HepG2 (cell line): ENCODE measurements around the gene EGR4. TPM values are rescaled to one million over a fixed set of nuclear protein-coding genes. Genes with fewer than 3 reads are reported as not detected.

Experiments
- DNMT1 ChIP-seq: sonication (generic); formaldehyde crosslinking; IDR thresholded peaks from 2 replicates; pipeline ENCODE4 v1.5.1; 2020; ENCODE audit warnings: mild to moderate bottlenecking, missing genetic modification reagents
- EP300 ChIP-seq, 3 experiments: sonication (generic) in 1 of 3; formaldehyde crosslinking in 1 of 3; IDR thresholded peaks; 2 replicates each; pipeline versions ENCODE4 v1.5.1 to v1.6.1; 2011 to 2020; ENCODE audit warnings: low read depth in 2 of 3, low read length in 2 of 3, borderline replicate concordance in 1 of 3, improper control_type of control experiment in 1 of 3, mild to moderate bottlenecking in 1 of 3, missing genetic modification reagents in 1 of 3, moderate library complexity in 1 of 3
- FLYWCH1 ChIP-seq: sonication (generic); formaldehyde crosslinking; IDR thresholded peaks from 2 replicates; pipeline ENCODE4 v1.8.1; 2023; ENCODE audit warnings: mild to moderate bottlenecking, missing genetic modification reagents
- KMT2A ChIP-seq: sonication (generic); formaldehyde crosslinking; IDR thresholded peaks from 2 replicates; pipeline ENCODE4 v1.4.0; 2020; ENCODE audit warnings: missing genetic modification reagents
- MAFK ChIP-seq, 2 experiments: IDR thresholded peaks in 1 of 2; conservative IDR thresholded peaks in 1 of 2; 2 replicates each; pipeline ENCODE4 v1.6.1; 2011; ENCODE audit warnings: improper control_type of control experiment in 2 of 2, low read length in 2 of 2
- MEIS1 ChIP-seq: sonication (generic); formaldehyde crosslinking; IDR thresholded peaks from 2 replicates; pipeline ENCODE4 v1.9.0; 2021; ENCODE audit warnings: mild to moderate bottlenecking, missing genetic modification reagents, moderate library complexity, borderline replicate concordance
- NRL ChIP-seq: sonication (generic); formaldehyde crosslinking; IDR thresholded peaks from 2 replicates; pipeline ENCODE4 v1.5.0; 2020; ENCODE audit warnings: missing genetic modification reagents, mild to moderate bottlenecking, moderate library complexity, borderline replicate concordance
- PHB2 ChIP-seq: fragments of 450-650 bp; IDR thresholded peaks from 2 replicates; pipeline ENCODE4 v1.6.1; 2018; ENCODE audit not compliant: partially characterized antibody
- PRDM15 ChIP-seq: sonication (generic); formaldehyde crosslinking; IDR thresholded peaks from 2 replicates; pipeline ENCODE4 v1.4.0; 2020; ENCODE audit warnings: missing genetic modification reagents
- SAP130 ChIP-seq: IDR thresholded peaks from 2 replicates; pipeline ENCODE4 v1.6.1; 2016; ENCODE audit warnings: low read depth
- SOX6 ChIP-seq, 2 experiments: fragments of 450-650 bp in 1 of 2; sonication (generic) in 1 of 2; formaldehyde crosslinking in 1 of 2; IDR thresholded peaks; 2 replicates each; pipeline versions ENCODE4 v1.4.0 to v1.6.1; 2017 to 2020; ENCODE audit warnings: antibody characterized with exemption in 1 of 2, mild to moderate bottlenecking in 1 of 2, missing genetic modification reagents in 1 of 2
- STAG1 ChIP-seq: sonication (generic); formaldehyde crosslinking; IDR thresholded peaks from 2 replicates; pipeline ENCODE4 v1.4.0; 2020; ENCODE audit warnings: missing genetic modification reagents
- ZBTB1 ChIP-seq: sonication (generic); formaldehyde crosslinking; IDR thresholded peaks from 2 replicates; pipeline ENCODE4 v1.4.0; 2020; ENCODE audit warnings: missing genetic modification reagents, borderline replicate concordance
- ZBTB49 ChIP-seq: sonication (generic); formaldehyde crosslinking; IDR thresholded peaks from 2 replicates; pipeline ENCODE4 v1.4.0; 2020; ENCODE audit warnings: missing genetic modification reagents, borderline replicate concordance
- ZFAT ChIP-seq: sonication (generic); formaldehyde crosslinking; conservative IDR thresholded peaks from 2 replicates; pipeline ENCODE4 v1.8.1; 2023; ENCODE audit warnings: missing genetic modification reagents, inconsistent platforms
- ZNF251 ChIP-seq: sonication (generic); formaldehyde crosslinking; IDR thresholded peaks from 2 replicates; pipeline ENCODE4 v1.9.0; 2021; ENCODE audit warnings: mild to moderate bottlenecking, missing genetic modification reagents
- ZNF253 ChIP-seq: sonication (generic); formaldehyde crosslinking; IDR thresholded peaks from 2 replicates; pipeline ENCODE4 v1.8.0; 2022; ENCODE audit warnings: mild to moderate bottlenecking, missing genetic modification reagents, borderline replicate concordance
- ZNF350 ChIP-seq: sonication (generic); formaldehyde crosslinking; IDR thresholded peaks from 2 replicates; pipeline ENCODE4 v1.4.0; 2020; ENCODE audit warnings: mild to moderate bottlenecking, low read depth, missing genetic modification reagents, borderline replicate concordance
- ZNF547 ChIP-seq: sonication (generic); formaldehyde crosslinking; IDR thresholded peaks from 2 replicates; pipeline ENCODE4 v1.5.1; 2020; ENCODE audit warnings: mild to moderate bottlenecking, missing genetic modification reagents
- ZNF703 ChIP-seq: sonication (generic); formaldehyde crosslinking; IDR thresholded peaks from 2 replicates; pipeline ENCODE4 v1.5.1; 2020; ENCODE audit warnings: missing genetic modification reagents, mild to moderate bottlenecking, moderate library complexity, borderline replicate concordance
- ZNF775 ChIP-seq: sonication (generic); formaldehyde crosslinking; IDR thresholded peaks from 2 replicates; pipeline ENCODE4 v1.4.0; 2020; ENCODE audit warnings: missing genetic modification reagents, mild to moderate bottlenecking, moderate library complexity, borderline replicate concordance
- ZNF816 ChIP-seq: sonication (generic); formaldehyde crosslinking; IDR thresholded peaks from 2 replicates; pipeline ENCODE4 v1.8.0; 2022; ENCODE audit warnings: missing genetic modification reagents, mild to moderate bottlenecking, borderline replicate concordance
- polyA plus RNA-seq, 8 experiments: library from polyadenylated mRNA; depleted of rRNA in 3 of 8; stranded (reverse) in 7 of 8; unstranded in 1 of 8; fragments of >200 nt; fragmentation: Illumina TruSeq in 4 of 8; extraction: Trizol in 4 of 8; gene quantifications; 2 replicates each; pipeline versions ENCODE4 v1.2.1 to v1.2.3, GENCODE V29; 2011 to 2016; ENCODE audit warnings: low read depth in 4 of 8, missing spikeins in 1 of 8, mixed read lengths in 1 of 8; ENCODE audit not compliant: insufficient read depth in 1 of 8
- total RNA-seq, 5 experiments: library from RNA; depleted of rRNA; stranded (reverse); fragments of >200 nt; fragmentation: Illumina TruSeq; extraction: Trizol; gene quantifications; 2 replicates each; pipeline ENCODE4 v1.2.3, GENCODE V29; 2016; ENCODE audit warnings: low read depth in 1 of 5

Gene EGR4
- total and polyA plus RNA-seq, 2 of the 13 experiments (the other 11 are each of a cell fraction or from before 2014, with no cell fraction given) = not detected

- TF ChIP-seq PRDM15 (CRISPR knock-in tag) (no peak), ZNF251 (CRISPR knock-in tag) (no peak), ZNF703 (CRISPR knock-in tag) (no peak), ZNF547 (0 out of 2 replicates have a peak, but pooled peaks have one; percentile 27), NRL (CRISPR knock-in tag) (0 out of 2 replicates have a peak, but pooled peaks have one; percentile 63), ZNF253 (CRISPR knock-in tag) (no peak), ZBTB49 (CRISPR knock-in tag) (no peak), ZBTB1 (CRISPR knock-in tag) (no peak), KMT2A (CRISPR knock-in tag) (peak; percentile 42; the same call in 1 of the 2 replicates), SOX6 (IDR thresholded peaks at IDR 0.05) (no peak), SOX6 (CRISPR knock-in tag; IDR thresholded peaks at IDR 0.05) (peak; percentile 49), PHB2 (no peak), MEIS1 (CRISPR knock-in tag) (no peak), ZNF350 (CRISPR knock-in tag) (peak; percentile 40; the same call in 1 of the 2 replicates), EP300 (IDR thresholded peaks at IDR 0.05; ENCODE audit: low read depth in 2 of 2, low read length in 2 of 2) (0 out of 4 replicates have a peak, but pooled peaks of 1 of the 2 experiments have one; percentile 15), EP300 (CRISPR knock-in tag; IDR thresholded peaks at IDR 0.05; ENCODE audit: borderline replicate concordance) (no peak), ZNF816 (peak; percentile 85; the same call in 1 of the 2 replicates), SAP130 (CRISPR knock-in tag) (peak; percentile 9), FLYWCH1 (CRISPR knock-in tag) (peak; percentile 67; the same call in 1 of the 2 replicates), ZNF775 (CRISPR knock-in tag) (no peak), ZFAT (CRISPR knock-in tag) (no peak), DNMT1 (no peak), STAG1 (no peak), MAFK (conservative IDR thresholded peaks at IDR 0.05 in 1 of 2, IDR thresholded peaks at IDR 0.05 in 1 of 2; ENCODE audit: low read length in 2 of 2) (no peak)
These were observed 8.8 kb downstream of the EGR4 start, which contains the start of gene FBXO41 (continued) for GRCh38 chr2:73284296-73285158.
